ENCODE data around the gene KRT76.

The KRT76 gene

DNA sequence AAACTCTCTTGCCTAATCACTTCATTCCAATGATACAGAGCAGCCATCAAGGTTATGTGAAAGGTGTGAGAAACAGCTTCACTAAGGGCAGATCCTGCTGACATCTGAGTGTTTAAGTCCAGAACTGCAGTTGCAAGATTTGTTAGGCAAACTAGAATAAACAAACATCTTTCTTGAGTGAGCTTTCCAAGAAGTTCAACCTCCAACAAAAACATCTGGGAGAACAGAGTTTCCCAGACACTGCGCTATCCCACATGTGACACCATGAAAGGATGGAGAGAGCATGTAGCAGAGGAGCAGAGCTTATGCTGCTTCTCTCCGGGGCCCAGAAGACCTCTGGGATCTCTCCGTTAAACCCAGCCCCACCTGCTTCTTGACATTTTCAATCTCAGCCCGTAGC, 5.6 kb downstream of the KRT76 start:
- DNase-seq (ENCODE audit: low read depth, low spot score) = no peak
- in situ Hi-C loops (cut with HindIII; ENCODE audit: low sequenced_read_pairs) = no loop called here
- H3K4me3 ChIP-seq (ENCODE audit: low read depth, low read length) = no peak overlapping the region
- TF ChIP-seq CTCF (IDR thresholded peaks at IDR 0.05; ENCODE audit: low read depth, low read length) = no peak

DNA sequence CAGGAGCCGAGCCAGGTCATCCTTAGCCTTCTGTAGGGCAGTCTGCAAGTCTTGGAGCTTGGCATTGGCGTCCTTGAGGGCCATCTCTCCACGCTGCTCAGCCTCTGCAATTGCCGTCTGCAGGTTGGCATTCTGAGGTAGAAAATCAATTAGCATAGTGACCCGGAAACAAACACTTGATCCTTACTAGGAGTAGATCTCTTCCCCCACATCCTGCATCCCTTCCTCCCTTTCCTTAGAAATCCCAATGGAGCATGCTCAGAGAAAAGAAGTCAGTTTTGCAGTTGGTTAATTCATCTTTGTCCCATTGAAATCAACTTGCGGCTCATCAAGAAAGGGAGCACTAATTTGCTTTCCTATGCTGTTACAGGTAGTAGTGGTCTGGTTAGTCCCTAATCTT, 6.1 kb downstream of the KRT76 start:
- no peak for TF ChIP-seq CTCF (IDR thresholded peaks at IDR 0.05; ENCODE audit: low read depth, low read length)

GRCh38 chr12:52769946-52770345, 7.2 kb downstream of the KRT76 start:
- no peak for TF ChIP-seq CTCF (IDR thresholded peaks at IDR 0.05; ENCODE audit: low read depth, low read length)
- in situ Hi-C loops (cut with HindIII; ENCODE audit: low sequenced_read_pairs) = no loop called here
- H3K4me3 ChIP-seq (ENCODE audit: low read depth, low read length) = no peak overlapping the region
- DNase-seq (ENCODE audit: low read depth, low spot score) = no peak

More for the DNA sequence above, 6.1 kb downstream of the KRT76 start:
- no peak for DNase-seq (ENCODE audit: low read depth, low spot score)
- H3K4me3 ChIP-seq (ENCODE audit: low read depth, low read length) = no peak overlapping the region
- in situ Hi-C loops (cut with HindIII; ENCODE audit: low sequenced_read_pairs) = no loop called here

GRCh38 chr12:52769354-52769753, 7.8 kb downstream of the KRT76 start:
- in situ Hi-C loops (cut with HindIII; ENCODE audit: low sequenced_read_pairs) = no loop called here
- no peak for DNase-seq (ENCODE audit: low read depth, low spot score)
- no peak overlapping the region for H3K4me3 ChIP-seq (ENCODE audit: low read depth, low read length)
- TF ChIP-seq CTCF (IDR thresholded peaks at IDR 0.05; ENCODE audit: low read depth, low read length) = no peak

DNA sequence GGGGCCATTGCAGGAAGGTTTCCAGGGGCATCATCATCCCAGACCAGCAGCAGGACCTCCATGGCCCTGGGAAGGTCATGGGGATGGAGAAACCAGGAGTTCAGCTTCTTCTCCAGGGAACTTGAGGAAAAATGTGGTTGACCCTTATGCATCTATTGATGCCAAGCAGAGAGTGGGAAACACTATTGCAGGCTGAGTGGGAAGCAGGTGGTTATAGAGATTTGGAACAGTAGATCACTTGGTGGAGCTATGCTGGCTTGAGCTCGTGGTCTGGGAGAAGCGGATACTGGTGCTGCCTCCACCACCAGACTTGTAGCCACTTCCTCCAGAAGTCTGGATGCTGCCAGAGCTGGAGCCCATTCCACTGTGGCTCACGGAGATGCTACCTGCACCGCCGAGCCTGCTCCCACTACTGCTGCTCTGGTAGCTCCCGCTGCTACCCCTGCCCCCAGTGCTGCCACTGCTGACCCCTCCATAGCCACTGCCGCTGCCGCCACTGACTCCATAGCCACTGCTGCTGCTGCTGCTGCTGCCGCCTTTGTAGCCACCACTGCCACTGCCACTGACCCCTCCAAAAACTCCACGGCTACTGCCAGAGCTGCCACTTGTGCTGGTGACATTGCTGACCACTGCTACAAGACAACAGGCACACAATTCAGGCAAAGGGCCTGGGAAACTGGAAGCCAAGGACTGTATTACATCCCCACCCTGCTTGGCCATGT, 8.5 kb downstream of the KRT76 start:
- in situ Hi-C loops (cut with HindIII; ENCODE audit: low sequenced_read_pairs) = no loop called here
- no peak for DNase-seq (ENCODE audit: low read depth, low spot score)
- TF ChIP-seq CTCF (IDR thresholded peaks at IDR 0.05; ENCODE audit: low read depth, low read length) = no peak
- no peak overlapping the region for H3K4me3 ChIP-seq (ENCODE audit: low read depth, low read length)

GRCh38 chr12:52767427-52767826, 9.7 kb downstream of the KRT76 start:
- no peak for TF ChIP-seq CTCF (IDR thresholded peaks at IDR 0.05; ENCODE audit: low read depth, low read length)
- no peak for DNase-seq (ENCODE audit: low read depth, low spot score)
- in situ Hi-C loops (cut with HindIII; ENCODE audit: low sequenced_read_pairs) = no loop called here
- H3K4me3 ChIP-seq (ENCODE audit: low read depth, low read length) = no peak overlapping the region
